ENCODE measurements around the gene LHPP.

LHPP gene

DNA sequence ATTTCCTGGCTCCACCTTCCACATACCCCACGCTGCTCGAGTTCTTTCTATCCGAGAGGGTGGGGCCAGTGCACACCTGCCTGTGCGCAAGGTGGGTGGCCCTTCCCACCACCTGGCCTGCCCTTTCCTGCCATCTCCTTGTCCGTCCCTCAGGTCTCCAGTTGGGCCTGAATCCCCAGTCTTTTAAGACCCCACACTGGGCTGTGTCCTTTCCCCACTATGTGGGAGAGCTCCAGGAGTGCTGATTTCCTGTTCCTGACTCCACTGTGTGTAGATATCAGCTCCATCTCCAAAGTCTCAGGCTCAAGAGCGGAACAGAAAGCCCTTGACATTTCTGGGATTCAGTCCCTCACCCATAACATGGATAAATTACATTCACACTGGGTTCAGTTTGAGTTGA is 20.1 kb downstream of the LHPP start:
- H3K4me3 ChIP-seq (ENCODE audit: low read length), result no peak overlapping the region
- TF ChIP-seq, protein P1, sequence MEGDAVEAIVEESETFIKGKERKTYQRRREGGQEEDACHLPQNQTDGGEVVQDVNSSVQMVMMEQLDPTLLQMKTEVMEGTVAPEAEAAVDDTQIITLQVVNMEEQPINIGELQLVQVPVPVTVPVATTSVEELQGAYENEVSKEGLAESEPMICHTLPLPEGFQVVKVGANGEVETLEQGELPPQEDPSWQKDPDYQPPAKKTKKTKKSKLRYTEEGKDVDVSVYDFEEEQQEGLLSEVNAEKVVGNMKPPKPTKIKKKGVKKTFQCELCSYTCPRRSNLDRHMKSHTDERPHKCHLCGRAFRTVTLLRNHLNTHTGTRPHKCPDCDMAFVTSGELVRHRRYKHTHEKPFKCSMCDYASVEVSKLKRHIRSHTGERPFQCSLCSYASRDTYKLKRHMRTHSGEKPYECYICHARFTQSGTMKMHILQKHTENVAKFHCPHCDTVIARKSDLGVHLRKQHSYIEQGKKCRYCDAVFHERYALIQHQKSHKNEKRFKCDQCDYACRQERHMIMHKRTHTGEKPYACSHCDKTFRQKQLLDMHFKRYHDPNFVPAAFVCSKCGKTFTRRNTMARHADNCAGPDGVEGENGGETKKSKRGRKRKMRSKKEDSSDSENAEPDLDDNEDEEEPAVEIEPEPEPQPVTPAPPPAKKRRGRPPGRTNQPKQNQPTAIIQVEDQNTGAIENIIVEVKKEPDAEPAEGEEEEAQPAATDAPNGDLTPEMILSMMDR (conservative IDR thresholded peaks at IDR 0.05; ENCODE audit: low read length), result no peak
- DNase-seq (ENCODE audit: low read depth), result no peak

DNA sequence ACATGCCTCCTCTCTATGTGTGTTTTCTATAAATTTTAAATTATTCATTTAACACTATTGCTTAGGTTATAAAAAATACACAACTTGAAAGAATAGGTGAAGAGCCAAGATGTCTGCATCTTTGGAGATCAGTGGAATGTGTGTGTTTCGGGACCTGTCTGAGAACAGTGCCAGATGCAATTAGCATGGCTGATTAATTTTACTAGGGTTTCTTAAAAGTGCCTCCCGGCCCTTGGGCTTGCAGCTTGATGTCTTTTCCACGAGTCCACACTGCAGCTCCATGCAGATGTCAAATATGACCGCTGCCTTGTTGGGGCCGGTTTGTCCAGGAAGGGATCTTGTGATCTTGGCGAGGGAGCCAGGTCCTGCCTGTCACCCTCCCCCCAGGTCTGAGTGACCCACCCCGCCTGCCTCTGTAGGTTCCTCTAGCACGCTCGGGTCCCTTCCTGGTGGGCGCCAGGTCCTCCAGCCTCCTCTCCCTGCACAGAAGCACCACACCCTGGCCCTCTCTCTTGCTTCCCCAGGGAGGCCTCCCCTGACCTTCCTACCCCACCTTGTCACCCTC is 20.7 kb downstream of the LHPP start:
- no peak for DNase-seq (ENCODE audit: low read depth)
- H3K4me3 ChIP-seq (ENCODE audit: low read length), result no peak overlapping the region
- TF ChIP-seq, protein P1 (conservative IDR thresholded peaks at IDR 0.05; ENCODE audit: low read length), result no peak

DNA sequence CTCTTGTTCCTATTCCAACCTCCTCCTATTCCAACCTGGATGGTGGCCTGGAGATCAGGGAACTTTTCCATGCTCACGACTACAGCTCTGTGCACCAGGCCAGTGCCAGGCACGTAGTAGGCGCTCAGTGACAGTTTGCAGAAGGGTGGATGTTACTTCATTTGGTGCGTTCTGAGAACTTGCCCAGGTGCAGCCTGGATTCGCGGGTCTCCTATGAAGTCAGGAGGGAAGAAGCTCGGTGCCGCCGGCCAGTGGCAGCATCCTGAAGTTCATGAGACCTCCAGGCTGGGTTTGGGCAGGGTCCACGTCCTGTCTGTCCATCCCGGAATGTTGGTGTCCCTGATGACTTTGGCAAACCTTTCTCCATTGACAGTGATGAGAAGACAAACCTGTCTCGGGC is 21.3 kb downstream of the LHPP start:
- TF ChIP-seq, protein P1 (conservative IDR thresholded peaks at IDR 0.05; ENCODE audit: low read length), result no peak
- no peak overlapping the region for H3K4me3 ChIP-seq (ENCODE audit: low read length)
- DNase-seq (ENCODE audit: low read depth), result no peak

DNA sequence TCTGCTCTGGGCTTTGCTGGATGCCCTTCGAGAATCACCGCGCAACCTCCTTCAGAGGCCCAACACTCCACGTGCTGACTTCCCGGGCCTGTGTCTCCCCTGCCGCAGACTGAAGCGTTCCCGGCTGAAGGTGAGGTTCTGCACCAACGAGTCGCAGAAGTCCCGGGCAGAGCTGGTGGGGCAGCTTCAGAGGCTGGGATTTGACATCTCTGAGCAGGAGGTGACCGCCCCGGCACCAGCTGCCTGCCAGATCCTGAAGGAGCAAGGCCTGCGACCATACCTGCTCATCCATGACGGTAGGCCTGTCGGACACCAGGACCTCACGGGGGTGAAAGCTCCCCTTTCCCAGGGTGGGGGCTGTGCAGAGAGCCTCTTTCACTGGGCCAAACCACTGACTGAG is 22.4 kb downstream of the LHPP start:
- no peak for DNase-seq (ENCODE audit: low read depth)
- TF ChIP-seq, protein P1 (conservative IDR thresholded peaks at IDR 0.05; ENCODE audit: low read length), result no peak
- no peak overlapping the region for H3K4me3 ChIP-seq (ENCODE audit: low read length)

DNA sequence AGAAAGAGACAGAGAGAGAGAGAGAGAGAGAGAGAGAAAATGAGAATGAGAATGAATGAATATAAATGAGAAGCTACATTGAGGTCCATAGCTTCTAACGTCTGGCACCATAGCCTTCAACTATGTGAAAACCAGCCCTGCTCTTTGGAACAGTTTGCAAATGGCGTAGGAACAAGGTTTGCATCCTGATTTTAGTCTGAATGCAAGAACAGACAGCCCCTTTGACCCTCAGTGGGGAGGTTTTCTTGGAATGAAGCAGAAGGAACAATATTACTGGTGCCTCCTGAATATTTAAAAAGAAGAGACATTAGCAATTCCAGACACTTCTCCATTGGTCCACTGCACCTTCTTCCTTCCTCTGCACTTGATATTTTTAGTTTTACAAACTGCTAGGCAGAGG is 23.0 kb downstream of the LHPP start:
- no peak overlapping the region for H3K4me3 ChIP-seq (ENCODE audit: low read length)
- TF ChIP-seq, protein P1 (conservative IDR thresholded peaks at IDR 0.05; ENCODE audit: low read length), result no peak
- DNase-seq (ENCODE audit: low read depth), result no peak

DNA sequence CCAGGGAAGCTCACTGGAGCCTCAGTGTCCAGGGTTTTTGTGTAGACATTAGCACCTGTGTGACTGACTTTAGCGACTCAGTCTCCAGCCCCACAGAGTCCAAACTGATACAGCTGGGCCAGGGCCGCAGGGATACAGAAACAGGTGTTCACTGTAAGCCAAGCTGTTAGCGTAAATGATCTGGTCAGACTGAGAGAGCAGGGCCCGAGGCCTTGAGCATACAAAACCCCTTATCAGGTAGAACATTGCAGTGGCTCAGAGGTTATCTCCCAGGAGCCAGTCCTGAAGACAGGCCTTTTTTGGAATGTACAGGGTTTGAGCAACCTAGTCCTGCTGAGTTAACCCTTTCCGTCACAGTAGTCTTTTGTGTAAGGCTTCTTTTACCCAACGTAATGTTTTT is 25.0 kb downstream of the LHPP start:
- no peak for DNase-seq (ENCODE audit: low read depth)
- TF ChIP-seq, protein P1 (conservative IDR thresholded peaks at IDR 0.05; ENCODE audit: low read length), result no peak

DNA sequence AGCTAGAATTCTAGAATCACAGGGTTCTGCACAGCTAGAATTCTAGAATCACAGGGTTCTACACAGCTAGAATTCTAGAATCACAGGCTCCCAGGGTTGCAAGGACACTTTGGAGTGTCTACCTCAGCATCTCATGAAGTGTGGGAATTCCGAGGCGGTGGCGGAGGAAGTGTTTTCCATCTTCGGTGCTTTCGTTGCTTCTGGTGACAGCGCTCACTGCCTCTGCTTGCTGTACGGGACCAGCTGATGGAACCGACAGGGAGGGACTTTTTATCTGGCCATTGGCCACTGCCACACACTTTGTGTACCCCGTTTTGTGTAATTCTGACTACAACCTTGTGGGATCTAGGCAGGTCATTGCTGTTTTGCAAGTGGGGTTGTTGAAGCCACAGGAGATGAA is 29.5 kb downstream of the LHPP start:
- DNase-seq (ENCODE audit: low read depth), result no peak
- H3K4me3 ChIP-seq (ENCODE audit: low read length), result no peak overlapping the region
- TF ChIP-seq, protein P1 (conservative IDR thresholded peaks at IDR 0.05; ENCODE audit: low read length), result no peak

More for the DNA sequence above, 25.0 kb downstream of the LHPP start:
- no peak overlapping the region for H3K4me3 ChIP-seq (ENCODE audit: low read length)

Data from AG10803 (cell line).